Hepatocyte (in vitro differentiated cells): ENCODE results near the gene MRPL37. TPM values are rescaled to one million over a fixed set of nuclear protein-coding genes. Genes with fewer than 3 reads are reported as not detected.

ENCODE experiments used
- DNase-seq: peaks from one replicate; pipeline ENCODE4 v3.0.0-alpha.2; 2016; ENCODE audit warnings: low spot score
- H2AFZ ChIP-seq: fragments of 200-600 bp; sonication (generic); 2 replicates; pipeline ENCODE4 v1.6.0; 2016; ENCODE audit warnings: antibody characterized with exemption, mild to moderate bottlenecking
- H3K27ac ChIP-seq: fragments of 200-600 bp; sonication (generic); 2 replicates; pipeline ENCODE4 v1.5.1; 2016; ENCODE audit warnings: mild to moderate bottlenecking
- H3K27me3 ChIP-seq: fragments of 200-600 bp; sonication (generic); 2 replicates; pipeline ENCODE4 v1.6.1; 2016
- H3K36me3 ChIP-seq: fragments of 200-600 bp; sonication (generic); replicated peaks from 2 replicates; pipeline ENCODE4 v1.5.1; 2016; ENCODE audit warnings: low read depth; ENCODE audit not compliant: insufficient read depth
- H3K4me1 ChIP-seq: fragments of 200-600 bp; sonication (generic); 2 replicates; pipeline ENCODE4 v1.5.1; 2016; ENCODE audit warnings: mild to moderate bottlenecking, moderate library complexity; ENCODE audit not compliant: insufficient read depth
- H3K4me2 ChIP-seq: fragments of 200-600 bp; sonication (generic); 2 replicates; pipeline ENCODE4 v1.6.0; 2016
- H3K4me3 ChIP-seq: fragments of 200-600 bp; sonication (generic); 2 replicates; pipeline ENCODE4 v1.5.1; 2016; ENCODE audit warnings: mild to moderate bottlenecking
- H3K79me2 ChIP-seq: fragments of 200-600 bp; sonication (generic); 2 replicates; pipeline ENCODE4 v1.6.0; 2017; ENCODE audit warnings: mild to moderate bottlenecking
- H3K9me2 ChIP-seq: fragments of 200-600 bp; sonication (generic); replicated peaks from 2 replicates; pipeline ENCODE4 v1.6.0; 2017; ENCODE audit warnings: mild to moderate bottlenecking; ENCODE audit not compliant: insufficient read depth
- H3K9me3 ChIP-seq: fragments of 200-600 bp; sonication (generic); 2 replicates; pipeline ENCODE4 v1.5.1; 2016; ENCODE audit warnings: low read depth, mild to moderate bottlenecking
- H4K20me1 ChIP-seq: fragments of 200-600 bp; sonication (generic); 2 replicates; pipeline ENCODE4 v1.6.0; 2016; ENCODE audit warnings: mild to moderate bottlenecking; ENCODE audit not compliant: insufficient read depth, poor library complexity, severe bottlenecking
- CTCF ChIP-seq: fragments of 200-600 bp; sonication (generic); IDR thresholded peaks from 2 replicates; pipeline ENCODE4 v1.5.1; 2016; ENCODE audit warnings: antibody characterized with exemption, mild to moderate bottlenecking; ENCODE audit not compliant: poor library complexity
- EZH2 ChIP-seq: fragments of 200-600 bp; sonication (generic); IDR thresholded peaks from 2 replicates; pipeline ENCODE4 v1.6.1; 2016; ENCODE audit warnings: antibody characterized with exemption, mild to moderate bottlenecking, borderline replicate concordance
- EZH2phosphoT487 ChIP-seq: fragments of 200-600 bp; sonication (generic); IDR thresholded peaks from one replicate; pipeline ENCODE4 v1.6.1; 2018; ENCODE audit warnings: antibody characterized with exemption, mild to moderate bottlenecking, low read depth, moderate library complexity; ENCODE audit not compliant: unreplicated experiment, severe bottlenecking
- WGBS: methylation state at CpG from one replicate; pipeline ENCODE4 v1.1.6; 2016; ENCODE audit warnings: low lambda C conversion rate; ENCODE audit errors: missing lambda C conversion rate; 5-methylcytosine and 5-hydroxymethylcytosine counted together
- polyA plus RNA-seq: library from polyadenylated mRNA; unstranded; fragments of >200 nt; fragmentation: Nextera tagmentation; extraction: Ambion mirVana; gene quantifications from 2 replicates; pipeline ENCODE4 v1.2.1, GENCODE V29; 2016
- total RNA-seq: library from RNA; depleted of rRNA; stranded (reverse); fragments of >200 nt; gene quantifications from 2 replicates; pipeline ENCODE4 v1.2.3, GENCODE V29; 2014

The MRPL37 gene
- total and polyA plus RNA-seq, 2 experiments from 2014 or later: 60.9 to 81.8 TPM

GRCh38 chr1:54167422-54168139, 32.4 kb upstream of the MRPL37 start:
- Histone ChIP-seq H3K27me3 (no peaks in the 10 kb centered on the region), H4K20me1 (no peaks in the 10 kb centered on the region)
- DNase-seq: no peak

GRCh38 chr1:54168206-54168965, 31.6 kb upstream of the MRPL37 start:
- Histone ChIP-seq H3K27ac (no peak overlapping the region), H3K36me3 (no peaks in the 10 kb centered on the region), H2AFZ (no peak overlapping the region), H3K4me2 (no peak overlapping the region), H3K9me2 (no peaks in the 10 kb centered on the region), H3K27me3 (no peaks in the 10 kb centered on the region), H3K79me2 (no peaks in the 10 kb centered on the region), H3K4me1 (no peaks in the 10 kb centered on the region), H3K4me3 (no peak overlapping the region), H4K20me1 (no peaks in the 10 kb centered on the region), H3K9me3 (no peaks in the 10 kb centered on the region)
- DNase-seq: no peak
- TF ChIP-seq EZH2phosphoT487 (no peak), EZH2 (no peak), CTCF (no peak)
- 80% methylated on average over 8 of the region's 8 CpGs for WGBS

More at GRCh38 chr1:54167422-54168139, 32.4 kb upstream of the MRPL37 start:
- H3K27ac ChIP-seq: no peak overlapping the region
- no peaks in the 10 kb centered on the region for H3K79me2 ChIP-seq
- no peaks in the 10 kb centered on the region for H3K4me1 ChIP-seq
- no peak overlapping the region for H3K4me3 ChIP-seq
- TF ChIP-seq EZH2 (no peak), CTCF (no peak), EZH2phosphoT487 (no peak)
- no peaks in the 10 kb centered on the region for H3K9me3 ChIP-seq
- no peak overlapping the region for H2AFZ ChIP-seq
- no peak overlapping the region for H3K4me2 ChIP-seq
- no peaks in the 10 kb centered on the region for H3K9me2 ChIP-seq
- 84% methylated on average over 9 of the region's 9 CpGs for WGBS
- H3K36me3 ChIP-seq: no peaks in the 10 kb centered on the region

GRCh38 chr1:54169068-54169467, 30.9 kb upstream of the MRPL37 start:
- no peaks in the 10 kb centered on the region for H3K79me2 ChIP-seq
- no peak overlapping the region for H3K4me3 ChIP-seq
- no peaks in the 10 kb centered on the region for H3K9me3 ChIP-seq
- TF ChIP-seq EZH2 (no peak), EZH2phosphoT487 (no peak), CTCF (no peak)
- H3K27ac ChIP-seq: no peak overlapping the region
- no peak for DNase-seq
- no peaks in the 10 kb centered on the region for H4K20me1 ChIP-seq
- H3K4me1 ChIP-seq: no peaks in the 10 kb centered on the region
- H3K36me3 ChIP-seq: no peaks in the 10 kb centered on the region
- 87% methylated on average over 3 of the region's 3 CpGs for WGBS
- no peak overlapping the region for H3K4me2 ChIP-seq
- H3K27me3 ChIP-seq: no peaks in the 10 kb centered on the region
- no peak overlapping the region for H2AFZ ChIP-seq
- H3K9me2 ChIP-seq: no peaks in the 10 kb centered on the region
